Kidney (tissue), 14 donors: ENCODE measurements around the gene SH3PXD2A. TPM values are rescaled to one million over a fixed set of nuclear protein-coding genes. Genes with fewer than 3 reads are reported as not detected.

ENCODE experiments used
- DNase-seq, 5 donors: peaks; one replicate each; pipeline ENCODE4 v3.0.0-alpha.2; 2013 to 2020
- FAIRE-seq: peaks from 2 replicates; lab custom pipeline; 2012; peaks lifted over from hg19 to GRCh38; lab: Jason Lieb, UNC
- H3K27ac ChIP-seq, 2 donors: one replicate each; pipeline ENCODE4 v1.7.0; 2013; ENCODE audit warnings: low read depth in 2 of 2, low read length in 2 of 2, inconsistent platforms in 1 of 2
- H3K27me3 ChIP-seq: one replicate; pipeline ENCODE4 v1.7.1; 2013; ENCODE audit warnings: low read length, inconsistent platforms; ENCODE audit not compliant: control insufficient read depth, insufficient read depth
- H3K36me3 ChIP-seq, 3 donors: one replicate each; pipeline versions ENCODE4 v1.7.0 to v1.7.1; 2013; ENCODE audit warnings: low read length in 3 of 3, control low read depth in 1 of 3, inconsistent platforms in 1 of 3; ENCODE audit not compliant: insufficient read depth in 3 of 3, control insufficient read depth in 2 of 3
- H3K4me1 ChIP-seq, 3 donors: one replicate each; pipeline versions ENCODE4 v1.7.0 to v1.7.1; 2013; ENCODE audit warnings: low read length in 3 of 3, inconsistent platforms in 1 of 3, low read depth in 1 of 3; ENCODE audit not compliant: control insufficient read depth in 2 of 3, insufficient read depth in 2 of 3
- H3K4me3 ChIP-seq, 3 donors: one replicate each; pipeline versions ENCODE4 v1.7.0 to v1.8.1; 2013; ENCODE audit warnings: low read length in 3 of 3, control low read depth in 1 of 3, inconsistent platforms in 1 of 3
- H3K9ac ChIP-seq, 3 donors: one replicate each; pipeline versions ENCODE4 v1.7.0 to v1.7.1; 2013; ENCODE audit warnings: low read length in 3 of 3, control low read depth in 1 of 3, inconsistent platforms in 1 of 3
- H3K9me3 ChIP-seq, 3 donors: one replicate each; pipeline versions ENCODE4 v1.7.0 to v1.7.1; 2013; ENCODE audit warnings: low read length in 3 of 3, control low read depth in 1 of 3, inconsistent platforms in 1 of 3; ENCODE audit not compliant: control insufficient read depth in 2 of 3, insufficient read depth in 1 of 3
- intact Hi-C: fragments of 100-400 bp; cut with DNase I; formaldehyde crosslinking; loops from one replicate; pipeline ENCODE4 v1.11.1; 2022
- polyA plus RNA-seq: library from polyadenylated mRNA; stranded (reverse); fragments of 350-450 nt; fragmentation: Illumina TruSeq; extraction: RNeasy Lipid Tissue Mini Kit (QIAGEN cat#74804); gene quantifications from one replicate; pipeline ENCODE4 v1.2.3, GENCODE V29; 2014; ENCODE audit warnings: low read depth, low replicate concordance; ENCODE audit not compliant: insufficient read depth
- total RNA-seq: library from RNA; stranded (reverse); fragmentation: NEBNext Ultra II Directional; extraction: Animal tissue kit (Norgen Biotek cat#: 25700); gene quantifications from one replicate; pipeline ENCODE4 v1.2.1, GENCODE V29; 2021
- TF ChIP-seq, protein P1 (sequence below): IDR thresholded peaks from 3 replicates; pipeline ENCODE4 v1.5.1; 2012; ENCODE audit warnings: mild to moderate bottlenecking, moderate library complexity, borderline replicate concordance; ENCODE audit not compliant: insufficient read depth; ENCODE audit errors: extremely low read depth
- donor health status: control.
- donor health status: control.
- donor health status: control.
- donor health status: control.
- donor health status: control.
- donor health status: DM: yes; HTN: yes; CAD: no.
- donor health status: Normal renal cell carcinoma (clear cell type).

SH3PXD2A gene
- total and polyA plus RNA-seq, 2 donors from 2014 or later: 2.4 to 20.1 TPM

GRCh38 chr10:103640436-103641181 is 214.8 kb downstream of the SH3PXD2A start:
- TF ChIP-seq, protein P1, sequence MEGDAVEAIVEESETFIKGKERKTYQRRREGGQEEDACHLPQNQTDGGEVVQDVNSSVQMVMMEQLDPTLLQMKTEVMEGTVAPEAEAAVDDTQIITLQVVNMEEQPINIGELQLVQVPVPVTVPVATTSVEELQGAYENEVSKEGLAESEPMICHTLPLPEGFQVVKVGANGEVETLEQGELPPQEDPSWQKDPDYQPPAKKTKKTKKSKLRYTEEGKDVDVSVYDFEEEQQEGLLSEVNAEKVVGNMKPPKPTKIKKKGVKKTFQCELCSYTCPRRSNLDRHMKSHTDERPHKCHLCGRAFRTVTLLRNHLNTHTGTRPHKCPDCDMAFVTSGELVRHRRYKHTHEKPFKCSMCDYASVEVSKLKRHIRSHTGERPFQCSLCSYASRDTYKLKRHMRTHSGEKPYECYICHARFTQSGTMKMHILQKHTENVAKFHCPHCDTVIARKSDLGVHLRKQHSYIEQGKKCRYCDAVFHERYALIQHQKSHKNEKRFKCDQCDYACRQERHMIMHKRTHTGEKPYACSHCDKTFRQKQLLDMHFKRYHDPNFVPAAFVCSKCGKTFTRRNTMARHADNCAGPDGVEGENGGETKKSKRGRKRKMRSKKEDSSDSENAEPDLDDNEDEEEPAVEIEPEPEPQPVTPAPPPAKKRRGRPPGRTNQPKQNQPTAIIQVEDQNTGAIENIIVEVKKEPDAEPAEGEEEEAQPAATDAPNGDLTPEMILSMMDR: no peak
- H3K4me3 ChIP-seq: no peak overlapping the region
- FAIRE-seq (no peak), DNase-seq (peak in 1 of 5 donors; percentile 63)
- no peaks in the 10 kb centered on the region for H3K36me3 ChIP-seq
- peaks cover 0 to 11% (median 0%) of the 10 kb centered on the region in 3 donors for H3K4me1 ChIP-seq
- no peak overlapping the region for H3K9ac ChIP-seq
- H3K9me3 ChIP-seq: no peaks in the 10 kb centered on the region
- intact Hi-C loops: no loop called here
- no peaks in the 10 kb centered on the region for H3K27me3 ChIP-seq
- no peak overlapping the region for H3K27ac ChIP-seq

DNA sequence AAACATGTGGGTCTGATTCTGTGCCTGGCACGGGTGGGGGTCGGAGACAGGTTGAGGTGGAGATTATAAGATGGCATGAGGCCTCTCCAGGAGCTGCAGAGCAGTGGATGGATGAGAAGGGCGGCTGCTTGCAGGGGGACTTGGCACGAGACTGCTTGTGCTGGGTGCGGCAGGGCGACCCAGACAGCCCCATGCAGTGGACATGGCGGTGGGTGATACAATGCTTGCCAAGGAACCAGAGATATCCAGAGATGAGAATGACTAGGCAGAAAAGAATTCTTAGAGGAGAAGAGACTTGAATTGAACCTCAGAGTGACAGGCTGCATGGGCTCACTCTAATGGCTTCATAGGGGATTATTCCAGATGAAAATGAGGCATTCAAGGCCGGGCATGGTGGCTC is 216.4 kb downstream of the SH3PXD2A start:
- H3K9me3 ChIP-seq: no peaks in the 10 kb centered on the region
- peaks cover 0 to 11% (median 0%) of the 10 kb centered on the region in 3 donors for H3K4me1 ChIP-seq
- TF ChIP-seq, protein P1: no peak
- H3K4me3 ChIP-seq: no peak overlapping the region
- H3K27me3 ChIP-seq: no peaks in the 10 kb centered on the region
- no peak overlapping the region for H3K27ac ChIP-seq
- peak in 1 of 5 donors; percentile 46 for DNase-seq
- peaks cover 0 to 4% (median 0%) of the 10 kb centered on the region in 3 donors for H3K36me3 ChIP-seq
- intact Hi-C loops: no loop called here
- H3K9ac ChIP-seq: no peak overlapping the region
- FAIRE-seq: no peak

GRCh38 chr10:103637927-103638557 is 217.3 kb downstream of the SH3PXD2A start:
- intact Hi-C loops: no loop called here
- no peaks in the 10 kb centered on the region for H3K27me3 ChIP-seq
- TF ChIP-seq, protein P1: no peak
- H3K36me3 ChIP-seq: peaks cover 0 to 4% (median 0%) of the 10 kb centered on the region in 3 donors
- H3K4me3 ChIP-seq: no peak overlapping the region
- DNase-seq (peak in 2 of 5 donors; percentile 82 to 88), FAIRE-seq (no peak)
- no peaks in the 10 kb centered on the region for H3K9me3 ChIP-seq
- peaks cover 0 to 11% (median 0%) of the 10 kb centered on the region in 3 donors for H3K4me1 ChIP-seq
- no peak overlapping the region for H3K9ac ChIP-seq
- peak overlapping the region in 1 of 2 donors; percentile 43 for H3K27ac ChIP-seq
